ENCODE measurements around the gene C1orf232. TPM values are rescaled to one million over a fixed set of nuclear protein-coding genes. Genes with fewer than 3 reads are reported as not detected.

Gene C1orf232
- total and polyA plus RNA-seq, 9 of the 15 experiments (the other 6 are each of a cell fraction or from before 2014, with no cell fraction given): not detected

DNA sequence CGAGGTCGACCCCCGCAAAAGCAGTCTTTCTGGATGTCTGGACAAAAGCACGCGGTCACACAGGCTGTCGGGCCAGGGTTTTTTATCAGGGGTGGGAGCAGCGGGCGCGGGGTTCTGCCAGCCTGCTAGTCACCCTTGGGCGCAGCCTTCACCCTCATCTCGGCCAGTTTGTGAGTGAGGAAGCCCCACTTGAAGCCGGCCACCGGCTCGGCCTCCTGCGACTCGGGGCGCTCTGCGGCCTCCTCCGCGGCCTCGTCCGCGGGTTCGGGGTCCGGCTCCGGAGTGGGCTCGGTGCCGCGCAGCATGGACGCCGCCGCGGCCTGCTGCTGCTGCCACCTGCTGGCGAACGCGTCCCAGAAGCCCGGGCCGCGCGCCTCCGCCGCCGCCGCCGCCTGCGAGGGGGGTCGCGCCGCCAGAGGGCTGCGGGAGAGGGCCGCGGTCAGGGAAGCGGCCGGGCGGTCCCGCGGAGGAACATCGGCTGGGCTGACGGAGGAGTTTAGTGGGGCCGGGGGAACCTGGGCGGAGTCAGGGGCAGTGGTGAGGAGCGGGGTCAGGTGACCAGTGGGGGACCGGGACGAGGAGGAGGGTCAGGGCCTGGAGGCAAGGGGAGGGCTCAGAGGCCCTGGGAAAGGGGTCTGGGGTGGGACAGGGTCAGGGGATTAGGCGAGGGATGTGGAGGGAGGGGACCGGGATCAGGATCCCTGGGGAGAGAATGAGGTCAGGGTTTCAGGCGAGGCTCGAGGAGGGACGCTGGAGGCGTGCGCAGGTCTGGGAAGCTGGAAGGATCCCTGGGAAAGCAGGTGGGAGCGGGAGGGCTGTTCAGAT lies 4.5 kb downstream of the C1orf232 start (continued):
- TF ChIP-seq TEAD1 (CRISPR knock-in tag; IDR thresholded peaks at IDR 0.05): peak in 1 of 2 experiments; percentile 68; a peak in 1 of 4 replicates
- TF ChIP-seq ERF (CRISPR knock-in tag; IDR thresholded peaks at IDR 0.05): peak; percentile 83
- TF ChIP-seq, protein P1, sequence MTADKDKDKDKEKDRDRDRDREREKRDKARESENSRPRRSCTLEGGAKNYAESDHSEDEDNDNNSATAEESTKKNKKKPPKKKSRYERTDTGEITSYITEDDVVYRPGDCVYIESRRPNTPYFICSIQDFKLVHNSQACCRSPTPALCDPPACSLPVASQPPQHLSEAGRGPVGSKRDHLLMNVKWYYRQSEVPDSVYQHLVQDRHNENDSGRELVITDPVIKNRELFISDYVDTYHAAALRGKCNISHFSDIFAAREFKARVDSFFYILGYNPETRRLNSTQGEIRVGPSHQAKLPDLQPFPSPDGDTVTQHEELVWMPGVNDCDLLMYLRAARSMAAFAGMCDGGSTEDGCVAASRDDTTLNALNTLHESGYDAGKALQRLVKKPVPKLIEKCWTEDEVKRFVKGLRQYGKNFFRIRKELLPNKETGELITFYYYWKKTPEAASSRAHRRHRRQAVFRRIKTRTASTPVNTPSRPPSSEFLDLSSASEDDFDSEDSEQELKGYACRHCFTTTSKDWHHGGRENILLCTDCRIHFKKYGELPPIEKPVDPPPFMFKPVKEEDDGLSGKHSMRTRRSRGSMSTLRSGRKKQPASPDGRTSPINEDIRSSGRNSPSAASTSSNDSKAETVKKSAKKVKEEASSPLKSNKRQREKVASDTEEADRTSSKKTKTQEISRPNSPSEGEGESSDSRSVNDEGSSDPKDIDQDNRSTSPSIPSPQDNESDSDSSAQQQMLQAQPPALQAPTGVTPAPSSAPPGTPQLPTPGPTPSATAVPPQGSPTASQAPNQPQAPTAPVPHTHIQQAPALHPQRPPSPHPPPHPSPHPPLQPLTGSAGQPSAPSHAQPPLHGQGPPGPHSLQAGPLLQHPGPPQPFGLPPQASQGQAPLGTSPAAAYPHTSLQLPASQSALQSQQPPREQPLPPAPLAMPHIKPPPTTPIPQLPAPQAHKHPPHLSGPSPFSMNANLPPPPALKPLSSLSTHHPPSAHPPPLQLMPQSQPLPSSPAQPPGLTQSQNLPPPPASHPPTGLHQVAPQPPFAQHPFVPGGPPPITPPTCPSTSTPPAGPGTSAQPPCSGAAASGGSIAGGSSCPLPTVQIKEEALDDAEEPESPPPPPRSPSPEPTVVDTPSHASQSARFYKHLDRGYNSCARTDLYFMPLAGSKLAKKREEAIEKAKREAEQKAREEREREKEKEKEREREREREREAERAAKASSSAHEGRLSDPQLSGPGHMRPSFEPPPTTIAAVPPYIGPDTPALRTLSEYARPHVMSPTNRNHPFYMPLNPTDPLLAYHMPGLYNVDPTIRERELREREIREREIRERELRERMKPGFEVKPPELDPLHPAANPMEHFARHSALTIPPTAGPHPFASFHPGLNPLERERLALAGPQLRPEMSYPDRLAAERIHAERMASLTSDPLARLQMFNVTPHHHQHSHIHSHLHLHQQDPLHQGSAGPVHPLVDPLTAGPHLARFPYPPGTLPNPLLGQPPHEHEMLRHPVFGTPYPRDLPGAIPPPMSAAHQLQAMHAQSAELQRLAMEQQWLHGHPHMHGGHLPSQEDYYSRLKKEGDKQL (CRISPR knock-in tag; IDR thresholded peaks at IDR 0.05; ENCODE audit: borderline replicate concordance): 0 out of 2 replicates have a peak, but pooled peaks have one; percentile 69
- TF ChIP-seq ZBTB40 (IDR thresholded peaks at IDR 0.05): no peak
- no peak for TF ChIP-seq ZBTB40 (CRISPR knock-in tag; IDR thresholded peaks at IDR 0.05)
- no peak for TF ChIP-seq ZNF280A (IDR thresholded peaks at IDR 0.05; ENCODE audit: low read depth, partially characterized antibody)
- no peak for TF ChIP-seq PCBP2 (IDR thresholded peaks at IDR 0.05; ENCODE audit: low read depth, low read length, poor library complexity, severe bottlenecking)
- TF ChIP-seq ID3 (CRISPR knock-in tag; IDR thresholded peaks at IDR 0.05): no peak
- TF ChIP-seq ID3 (tag; IDR thresholded peaks at IDR 0.05): peak; percentile 89; the same call in 1 of the 2 replicates
